HG03571 (cell line): Measurements from ENCODE around the gene HAUS7.
A peak's percentile ranks its signal among the peaks of the same experiment; 100 is the strongest.

Experiments used
- ATAC-seq: cut with Tn5 transposase; IDR thresholded peaks from one replicate; pipeline ENCODE4 v1.9.1; 2021; ENCODE audit not compliant: unreplicated experiment

HAUS7 gene

DNA sequence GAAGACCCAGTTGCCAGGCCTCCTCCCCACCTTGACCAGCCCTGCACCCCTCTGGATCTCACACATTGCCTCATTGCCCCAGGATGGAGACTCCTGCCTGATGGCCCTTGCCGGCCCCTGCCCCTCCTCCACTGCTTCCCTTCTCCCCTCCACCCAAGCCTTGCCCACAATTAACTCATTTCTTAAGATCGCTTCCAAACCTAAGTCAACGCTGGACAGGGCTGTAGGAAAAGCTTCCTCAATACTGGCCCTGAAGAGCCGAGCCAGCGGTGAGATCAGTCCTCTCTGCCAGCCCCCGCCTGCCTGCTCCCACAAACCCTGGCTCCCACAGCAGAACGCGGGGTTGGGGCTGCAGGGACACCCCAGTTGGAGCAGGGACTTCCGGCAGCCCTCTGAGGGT, 7.5 kb upstream of the HAUS7 start:
- no peak for ATAC-seq

DNA sequence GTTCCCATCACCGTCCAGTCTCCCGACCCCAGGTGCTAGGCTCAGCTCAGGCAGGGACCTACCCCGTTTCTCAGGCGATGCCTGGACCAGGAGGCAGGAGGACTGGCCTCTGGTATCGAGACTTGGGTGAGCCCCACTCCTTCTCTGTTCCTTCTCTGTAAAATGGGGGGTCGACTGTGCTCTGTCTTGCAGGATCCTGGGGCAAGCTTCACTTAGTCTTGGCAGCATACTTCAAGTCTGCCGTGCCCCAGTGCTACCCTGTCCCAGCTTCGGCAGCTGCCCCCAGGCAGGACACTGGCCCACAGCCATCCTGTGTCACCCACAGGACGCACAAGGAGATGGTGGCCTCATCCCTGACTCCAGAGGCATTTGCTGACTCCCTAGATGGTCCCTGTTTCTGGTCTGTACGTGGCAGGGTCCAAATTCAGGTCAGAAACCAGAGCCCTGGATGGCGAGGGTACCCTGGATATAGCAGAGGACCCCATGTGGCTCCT, 7.0 kb upstream of the HAUS7 start:
- no peak for ATAC-seq

DNA sequence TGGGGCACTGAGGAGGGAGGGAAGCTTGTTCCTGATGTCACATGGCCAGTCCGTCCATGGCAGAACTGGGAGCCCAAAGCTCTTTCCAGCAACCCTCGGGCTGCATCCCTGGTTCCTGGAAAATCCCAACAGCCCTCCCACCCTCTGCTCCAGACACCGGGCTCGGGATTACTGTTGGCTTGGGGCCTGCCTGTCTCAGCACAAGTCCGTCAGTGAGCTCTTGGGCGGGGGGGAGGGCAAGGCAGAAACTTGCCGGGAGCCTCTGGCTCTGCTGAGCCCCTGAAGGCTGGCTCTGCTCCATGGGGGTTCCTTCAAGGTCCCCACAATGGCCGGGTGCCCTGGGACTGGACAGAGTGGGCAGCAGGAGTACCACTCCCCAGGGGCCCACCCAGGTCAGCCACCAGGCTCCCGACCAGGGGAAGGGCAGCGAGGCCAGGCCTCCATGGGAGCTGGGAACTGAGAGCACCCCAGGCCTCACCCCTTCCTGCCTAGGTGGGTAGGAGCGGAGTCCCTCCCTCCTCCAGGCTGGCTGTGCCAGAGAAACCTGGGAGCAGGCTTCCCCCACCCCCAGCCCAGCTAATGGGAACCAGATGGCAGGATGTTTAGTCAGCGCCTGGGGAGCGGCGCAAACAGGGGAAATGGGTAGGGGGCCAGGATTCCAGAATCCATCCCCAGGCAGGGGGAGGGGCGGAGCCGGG, 6.4 kb upstream of the HAUS7 start:
- ATAC-seq: no peak

DNA sequence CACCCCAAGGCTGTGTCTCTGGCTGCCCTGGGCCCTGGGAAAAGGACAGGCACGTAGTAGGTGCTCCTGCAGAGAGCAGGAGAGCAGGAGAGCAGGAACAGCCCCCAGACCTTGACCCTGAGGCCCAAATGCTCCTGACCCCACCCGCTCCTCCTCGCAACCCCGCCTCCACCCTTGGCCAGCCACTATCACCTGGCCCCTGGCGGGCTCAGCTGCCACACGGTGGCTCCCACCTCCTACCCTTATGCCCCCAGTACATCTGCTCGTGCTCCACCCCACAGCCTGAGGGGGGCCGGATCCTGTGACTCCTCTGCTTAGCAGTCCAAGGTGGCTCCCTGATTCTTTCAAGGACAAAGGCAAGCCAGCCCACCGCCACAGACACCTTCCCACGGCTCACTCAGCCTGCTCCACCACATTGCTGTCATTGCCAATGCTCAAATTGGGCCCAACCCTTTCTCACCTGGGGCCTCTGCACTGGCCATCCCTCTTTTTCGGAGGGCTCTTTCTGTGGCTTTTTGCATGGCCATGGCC, 5.4 kb upstream of the HAUS7 start:
- ATAC-seq: no peak

DNA sequence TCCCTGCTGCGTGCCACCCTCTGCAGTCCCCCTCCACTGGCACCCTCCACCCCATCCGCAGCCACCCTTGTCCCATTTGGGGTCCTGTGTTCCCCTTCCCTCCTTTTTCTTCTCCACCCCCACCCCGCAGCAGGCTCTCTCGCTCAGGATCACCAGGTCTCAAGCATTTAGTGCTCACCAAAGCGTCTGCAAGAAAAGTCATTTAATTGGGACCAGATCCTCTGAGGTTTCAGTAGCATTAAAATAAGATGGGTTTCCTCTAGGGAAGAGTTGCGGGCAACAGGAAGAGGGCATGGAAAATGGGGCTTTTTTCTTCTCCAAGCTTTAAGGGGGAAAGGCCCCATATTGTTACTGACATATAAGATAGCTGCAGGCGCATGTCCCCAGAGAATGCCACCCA, 4.9 kb upstream of the HAUS7 start:
- ATAC-seq: no peak

DNA sequence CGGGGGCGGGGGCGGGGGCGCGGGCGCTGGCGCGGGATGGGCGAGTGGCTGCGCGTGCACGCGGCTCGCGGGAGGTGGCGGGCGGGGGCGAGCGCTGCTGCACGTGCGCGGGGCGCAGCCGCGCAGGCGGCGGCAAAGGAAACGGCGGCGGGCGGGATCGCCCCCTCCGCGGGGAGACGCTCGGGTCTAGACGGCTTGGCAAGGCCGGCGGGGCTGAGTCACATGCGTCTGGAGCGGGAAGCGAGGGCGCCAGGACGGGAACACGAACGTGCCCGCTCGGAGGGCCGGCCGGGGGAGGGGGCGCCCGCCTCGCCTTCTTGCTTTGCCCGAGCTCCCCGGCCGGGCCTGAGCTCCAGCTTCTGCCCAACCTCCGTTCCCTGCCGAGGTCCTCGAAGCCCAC, 4.3 kb upstream of the HAUS7 start:
- no peak for ATAC-seq

DNA sequence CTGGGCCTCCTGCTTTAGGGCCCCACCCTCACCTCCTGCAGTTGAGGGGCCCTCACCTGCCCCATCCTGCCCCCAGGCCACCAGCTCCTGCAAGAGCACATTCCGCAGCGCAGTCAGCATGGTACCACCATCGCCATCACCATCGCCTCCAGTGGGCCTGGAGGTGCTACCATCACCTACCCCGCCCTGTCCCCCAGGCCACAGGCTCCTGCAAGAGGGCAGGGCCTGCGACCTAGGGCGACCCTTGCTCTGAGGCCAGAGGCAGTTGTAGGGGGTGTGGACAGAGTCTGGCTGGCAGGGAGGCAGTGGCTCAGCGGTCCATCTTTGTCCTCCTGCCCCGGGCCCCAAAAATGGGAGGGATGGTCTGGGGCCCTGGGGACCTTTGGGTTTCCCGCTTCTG, 3.9 kb upstream of the HAUS7 start:
- no peak for ATAC-seq

DNA sequence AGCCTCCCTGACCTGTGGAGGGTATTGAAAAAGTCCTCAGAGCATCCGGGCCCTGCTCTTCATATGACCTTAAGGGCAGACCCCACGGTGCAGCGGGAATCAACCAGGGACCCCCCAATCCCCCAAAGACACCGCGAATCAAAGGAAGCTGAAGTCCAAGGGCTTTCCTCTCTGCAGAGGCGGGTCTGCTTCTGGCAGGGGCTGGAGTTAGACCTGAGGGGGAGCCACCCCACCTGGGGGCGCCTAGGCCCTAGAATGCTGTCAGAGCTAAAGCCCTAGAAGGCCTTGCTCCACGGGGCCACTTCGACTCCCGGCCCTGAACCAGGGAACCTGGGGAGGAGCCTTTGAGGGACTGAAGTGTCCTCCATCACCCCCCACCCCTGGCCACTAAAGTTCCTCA, 2.8 kb upstream of the HAUS7 start:
- ATAC-seq: no peak

DNA sequence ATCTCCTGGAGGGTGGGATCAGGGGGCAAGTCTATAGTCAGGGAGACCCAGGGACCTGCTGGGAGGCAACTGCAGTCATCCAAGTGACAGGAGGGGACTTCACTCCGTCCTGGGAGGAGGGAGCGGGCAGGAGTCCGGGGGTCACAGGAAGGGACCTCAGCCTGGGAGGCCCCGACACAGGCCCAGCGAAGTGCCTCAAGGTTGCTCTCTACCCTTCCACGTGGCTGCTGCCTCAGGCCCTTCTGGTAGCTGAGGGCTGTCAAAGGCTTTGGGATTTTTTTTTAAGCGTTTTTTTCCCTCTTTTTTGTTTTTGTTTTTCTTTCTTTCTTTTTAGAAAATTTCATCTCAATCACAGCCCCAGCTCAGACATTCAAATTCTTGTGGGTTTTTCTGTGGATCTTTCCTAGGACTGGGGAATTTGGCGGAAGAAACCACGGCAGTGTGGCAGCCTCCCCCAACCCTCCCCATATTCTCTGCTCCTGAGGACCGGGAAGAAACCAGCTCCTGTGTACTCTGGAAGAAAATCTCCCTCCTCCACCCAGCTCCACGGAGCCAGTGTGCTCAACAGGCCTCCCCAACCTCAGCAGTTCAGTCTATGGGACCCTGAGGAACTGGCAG, 1.4 kb upstream of the HAUS7 start:
- no peak for ATAC-seq

DNA sequence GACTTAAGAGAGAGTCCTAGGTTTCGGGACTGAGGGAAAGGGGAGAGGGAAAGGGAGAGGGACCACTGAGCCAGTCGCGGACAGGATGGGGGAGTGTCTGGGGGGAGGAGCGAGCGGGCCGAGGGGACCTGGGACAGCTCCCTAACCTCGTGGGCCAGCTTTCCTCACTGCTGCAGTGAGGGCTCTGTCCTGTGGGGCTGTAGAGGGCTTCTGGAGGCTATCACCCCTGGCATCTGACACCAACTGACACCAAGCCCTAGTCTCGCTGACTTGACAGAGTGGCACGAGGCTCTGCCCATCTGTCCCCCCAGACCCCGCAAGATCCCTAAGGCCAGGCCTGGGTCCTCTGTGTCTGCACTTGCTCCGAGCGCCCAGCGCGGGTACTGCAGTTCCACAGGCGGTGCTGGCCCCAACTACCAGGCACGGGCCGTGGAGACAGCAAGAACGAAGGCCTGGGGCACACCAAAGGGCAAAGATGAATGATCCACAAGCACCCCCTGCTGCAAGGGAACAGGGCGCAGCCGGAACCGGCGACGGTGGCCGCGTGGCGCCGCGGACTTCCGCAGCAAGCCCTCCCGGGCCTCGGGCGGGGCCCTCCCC, 465 bp downstream of the HAUS7 start:
- ATAC-seq: peak; percentile 38

DNA sequence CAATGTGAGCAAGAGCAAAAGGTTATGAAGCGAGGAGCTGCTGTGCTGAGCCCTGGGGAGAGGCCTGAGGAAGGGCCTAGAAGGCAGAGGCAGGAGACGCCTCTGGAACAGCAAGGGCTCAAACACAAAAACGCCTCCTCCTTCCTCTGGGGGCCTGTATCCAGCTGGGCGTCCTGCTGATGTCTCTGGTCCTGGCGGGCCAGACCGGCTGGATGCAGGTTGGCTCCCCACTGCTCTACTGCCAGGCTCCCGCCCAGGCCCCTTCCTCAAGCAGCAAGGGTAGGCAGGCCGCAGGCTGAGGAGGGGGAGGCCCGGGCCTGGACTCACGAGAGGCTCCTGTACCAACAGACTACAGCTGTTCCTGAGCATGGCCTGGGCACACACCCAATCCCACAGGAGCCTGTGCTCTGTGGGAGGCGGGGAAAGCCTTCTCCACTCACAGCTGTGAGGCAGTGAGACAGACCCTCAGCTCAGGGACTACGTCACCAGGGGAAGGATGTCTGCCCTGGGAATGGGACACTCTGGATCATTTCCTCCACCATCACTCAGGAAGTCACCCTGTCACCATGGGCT, 2.3 kb downstream of the HAUS7 start:
- ATAC-seq: no peak

DNA sequence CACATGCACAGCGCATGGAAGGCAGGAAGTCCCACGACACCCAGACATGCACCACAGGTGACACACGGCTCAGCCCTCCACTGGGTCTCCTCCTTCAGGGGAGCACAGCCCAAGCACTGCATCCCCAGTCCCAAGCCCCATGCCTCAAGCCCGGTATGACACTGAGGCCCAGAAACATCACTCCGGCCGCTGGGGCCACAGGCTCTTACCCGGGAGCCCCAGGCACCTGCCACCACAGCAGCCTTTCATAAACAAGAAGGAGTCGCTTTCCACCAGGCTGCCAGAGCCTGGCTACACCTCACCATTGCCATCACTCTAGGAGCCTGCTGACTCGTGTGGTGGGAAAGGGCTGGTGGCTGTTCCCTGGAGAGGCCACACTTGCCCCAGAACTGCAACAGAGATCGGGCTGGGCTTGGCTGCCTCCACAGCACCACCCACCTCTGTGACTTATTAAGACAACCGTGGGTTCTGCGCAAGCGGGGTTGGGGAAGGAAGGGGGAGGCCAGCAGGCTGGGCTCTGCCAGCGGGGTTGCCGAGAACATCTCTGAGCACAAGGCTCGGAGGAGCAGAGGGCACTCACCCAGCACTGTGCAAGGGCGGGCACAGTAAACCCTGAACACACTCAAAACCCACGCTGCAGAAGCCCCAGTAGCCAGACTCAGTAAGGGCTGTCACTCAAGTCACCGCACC, 4.5 kb downstream of the HAUS7 start:
- no peak for ATAC-seq

DNA sequence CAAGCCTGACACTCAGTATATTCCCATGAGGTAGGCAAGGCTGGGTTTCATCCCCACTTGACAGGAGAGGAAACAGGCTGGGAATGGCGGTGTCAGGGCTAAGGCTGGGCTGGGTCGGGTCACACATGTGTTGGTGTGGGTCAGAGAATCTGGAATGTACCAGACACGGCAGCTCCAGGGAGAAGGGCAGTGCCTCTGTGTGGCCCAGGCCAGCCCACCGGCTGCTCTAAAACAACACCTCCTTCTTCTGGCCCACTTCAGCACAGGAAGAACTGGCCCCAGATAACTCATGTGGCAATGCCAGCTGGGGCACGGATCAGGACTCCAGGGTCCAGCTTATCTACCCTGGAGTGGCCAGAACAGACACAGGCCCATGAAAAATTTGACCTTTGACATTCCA, 6.3 kb downstream of the HAUS7 start:
- no peak for ATAC-seq

DNA sequence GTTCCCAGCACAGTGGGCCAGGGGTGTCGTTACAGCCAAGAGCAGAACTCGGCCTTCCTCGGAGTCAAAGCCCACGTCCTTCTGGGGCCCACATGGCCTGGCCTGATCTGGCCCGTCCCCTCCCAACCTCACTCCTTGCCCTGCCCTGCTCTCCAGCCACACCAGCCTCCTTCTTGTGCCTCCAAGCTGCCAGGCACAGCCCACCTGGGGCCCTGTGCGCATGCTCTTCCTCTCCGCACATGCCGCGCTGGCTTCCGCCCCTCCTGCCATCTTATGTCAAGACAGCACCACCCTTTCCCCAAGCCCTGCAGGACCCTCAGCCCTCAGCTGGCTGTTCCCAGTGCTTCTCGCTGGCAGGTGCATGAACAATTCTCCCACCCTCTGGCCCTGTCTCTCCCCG, 6.8 kb downstream of the HAUS7 start:
- no peak for ATAC-seq

DNA sequence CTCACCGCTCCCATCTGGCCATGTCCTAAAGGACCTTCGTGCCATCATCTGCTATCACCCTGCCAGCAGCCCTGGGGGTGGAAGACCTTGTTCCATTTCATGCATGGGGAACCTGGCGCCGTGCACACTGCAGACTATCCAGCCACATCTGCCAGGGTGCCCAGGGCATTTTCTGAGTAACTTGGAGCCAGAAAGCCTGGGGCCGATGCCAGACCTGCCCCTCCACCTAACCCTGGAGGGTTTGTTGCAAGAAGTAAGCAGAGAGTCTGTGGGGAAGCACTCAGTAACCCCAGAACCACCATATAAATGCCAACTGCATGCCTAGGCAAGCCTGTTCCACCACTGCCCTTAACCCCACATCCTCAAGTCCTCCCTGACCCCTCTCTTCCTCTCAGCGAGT, 7.3 kb downstream of the HAUS7 start:
- no peak for ATAC-seq

DNA sequence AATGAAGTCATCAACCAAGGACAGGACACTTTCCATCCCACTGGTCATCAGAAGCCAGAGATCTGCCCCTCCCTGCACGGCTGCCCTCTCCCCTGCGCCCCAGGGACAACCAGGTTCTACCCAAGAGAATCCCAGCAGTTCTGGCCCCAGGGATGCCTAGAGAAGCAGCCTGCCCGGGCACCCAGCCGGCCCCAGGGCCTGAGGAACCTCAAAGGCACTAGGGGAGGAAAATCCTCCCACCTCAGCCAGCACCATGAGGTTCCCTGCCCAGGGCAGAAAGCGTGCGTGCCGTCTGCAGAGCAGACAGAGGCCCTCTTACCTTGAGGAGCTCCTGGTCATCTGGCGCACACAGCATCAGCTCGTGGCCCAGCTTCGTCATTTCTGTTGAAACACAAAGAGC, 8.1 kb downstream of the HAUS7 start:
- ATAC-seq: no peak

DNA sequence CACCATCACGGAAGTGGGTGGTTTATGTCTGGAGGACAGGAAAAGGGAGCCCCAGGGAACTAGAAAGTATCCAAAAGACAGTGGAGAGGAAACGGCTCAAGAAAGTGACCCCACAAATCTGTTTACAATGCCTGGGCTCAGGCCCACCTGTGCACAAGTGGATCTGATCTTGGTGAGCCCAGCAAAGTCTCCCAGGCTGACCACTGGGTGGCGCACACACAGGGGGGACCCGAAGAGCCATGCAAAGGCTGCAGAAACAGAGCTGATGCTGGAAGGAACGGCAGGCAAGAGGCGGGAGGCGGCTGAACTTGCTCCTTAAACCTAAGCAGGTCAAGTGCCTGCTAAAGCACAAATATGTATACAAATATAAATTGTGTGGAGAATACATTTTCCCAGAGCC, 9.6 kb downstream of the HAUS7 start:
- no peak for ATAC-seq

DNA sequence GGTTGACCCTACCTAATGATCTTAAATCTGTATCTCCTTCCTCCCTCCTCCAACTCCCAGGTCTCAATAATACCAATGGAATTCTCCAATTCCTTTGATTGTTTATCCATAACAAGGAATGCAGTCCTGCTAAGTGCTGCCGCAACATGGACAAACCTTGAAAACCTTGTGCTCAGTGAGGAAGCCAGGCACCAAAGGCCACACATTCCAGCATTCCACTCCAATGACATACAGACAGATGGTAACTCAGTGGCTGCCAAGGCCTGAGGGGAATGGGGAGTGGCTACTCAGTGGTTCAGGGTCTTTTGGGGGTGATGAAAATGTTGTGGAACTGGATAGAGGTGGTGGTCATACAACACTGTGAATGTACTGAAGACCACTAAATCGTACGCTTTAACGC, 10.4 kb downstream of the HAUS7 start:
- no peak for ATAC-seq

DNA sequence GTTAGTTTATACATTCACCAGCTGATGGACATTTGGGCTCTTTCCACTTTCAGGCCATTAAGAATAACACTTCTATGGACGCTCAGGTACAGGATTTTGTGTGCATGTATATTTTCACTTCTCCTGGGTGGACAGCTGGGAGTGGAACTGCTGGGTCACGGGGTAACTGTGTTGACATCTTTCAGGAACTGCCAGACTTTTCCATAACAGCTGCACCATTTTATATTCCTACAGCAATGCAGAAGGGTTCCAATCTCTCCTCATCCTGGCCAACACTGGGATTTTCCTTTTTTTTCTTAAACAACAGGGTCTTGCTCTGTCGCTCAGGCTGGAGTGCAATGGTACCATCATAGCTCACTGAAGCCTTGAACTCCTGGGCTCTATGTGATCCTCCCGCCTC, 11.9 kb downstream of the HAUS7 start:
- no peak for ATAC-seq

DNA sequence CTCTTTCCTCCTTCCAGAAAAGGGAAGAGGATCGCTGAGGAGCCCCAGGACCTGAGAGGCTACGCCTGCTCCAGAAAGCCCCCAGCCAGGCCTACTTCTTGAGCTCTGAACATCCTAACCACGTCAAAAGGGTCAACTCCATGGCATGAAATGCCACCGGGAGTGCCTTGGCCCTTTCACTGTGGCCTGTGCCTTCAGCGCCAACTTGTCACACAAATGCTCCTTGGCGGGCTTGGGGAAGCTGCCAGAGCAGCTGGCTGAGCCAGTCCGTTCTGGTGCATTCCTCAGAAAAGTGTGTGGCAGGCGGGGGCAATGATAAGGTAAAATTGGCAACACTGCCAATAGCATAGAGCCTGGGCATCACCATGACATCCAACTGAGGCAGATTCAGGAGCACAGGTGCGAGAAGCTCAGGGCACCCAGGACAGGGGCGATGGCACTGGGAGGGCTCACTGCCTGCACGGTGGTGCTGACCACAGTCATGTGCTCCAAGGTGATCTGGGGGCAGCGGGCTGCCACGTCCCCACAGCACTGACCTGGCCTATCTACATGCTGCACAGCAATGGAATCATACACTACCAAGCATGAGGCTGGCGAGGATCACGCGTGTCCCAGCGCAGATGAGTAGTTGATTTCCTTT, 12.4 kb downstream of the HAUS7 start:
- ATAC-seq: no peak
